NT2/D1 (cell line): ENCODE results near the gene LDLRAD4.

Experiments
- DNase-seq: peaks from one replicate; pipeline ENCODE4 v3.0.0-alpha.2; 2011; ENCODE audit warnings: low read depth, low spot score
- H3K27me3 ChIP-seq: 2 replicates; pipeline ENCODE4 v1.6.0; 2011; ENCODE audit warnings: mild to moderate bottlenecking; ENCODE audit not compliant: insufficient read length, insufficient read depth
- H3K36me3 ChIP-seq: 2 replicates; pipeline ENCODE4 v1.6.1; 2011; ENCODE audit warnings: mild to moderate bottlenecking, low read length, mixed read lengths; ENCODE audit not compliant: insufficient read depth, insufficient read length
- H3K4me1 ChIP-seq: 2 replicates; pipeline ENCODE4 v1.5.1; 2011; ENCODE audit not compliant: insufficient read depth, insufficient read length
- H3K4me3 ChIP-seq: 2 replicates; pipeline ENCODE4 v1.5.1; 2011; ENCODE audit warnings: low read depth; ENCODE audit not compliant: insufficient read length
- H3K9ac ChIP-seq: 2 replicates; pipeline ENCODE4 v1.6.0; 2011; ENCODE audit warnings: low read depth; ENCODE audit not compliant: insufficient read length
- H3K9me3 ChIP-seq: 2 replicates; pipeline ENCODE4 v1.5.1; 2011; ENCODE audit warnings: mild to moderate bottlenecking, low read length; ENCODE audit not compliant: insufficient read depth
- SUZ12 ChIP-seq: IDR thresholded peaks from 2 replicates; pipeline ENCODE4 v1.6.1; 2011; ENCODE audit not compliant: insufficient read length, insufficient read depth; ENCODE audit errors: extremely low read depth
- YY1 ChIP-seq: IDR thresholded peaks from 2 replicates; pipeline ENCODE4 v1.6.1; 2011; ENCODE audit not compliant: insufficient read length, insufficient read depth
- ZNF274 ChIP-seq: IDR thresholded peaks from 2 replicates; pipeline ENCODE4 v1.6.1; 2011; ENCODE audit warnings: mild to moderate bottlenecking, low read depth, low read length

Gene LDLRAD4

DNA sequence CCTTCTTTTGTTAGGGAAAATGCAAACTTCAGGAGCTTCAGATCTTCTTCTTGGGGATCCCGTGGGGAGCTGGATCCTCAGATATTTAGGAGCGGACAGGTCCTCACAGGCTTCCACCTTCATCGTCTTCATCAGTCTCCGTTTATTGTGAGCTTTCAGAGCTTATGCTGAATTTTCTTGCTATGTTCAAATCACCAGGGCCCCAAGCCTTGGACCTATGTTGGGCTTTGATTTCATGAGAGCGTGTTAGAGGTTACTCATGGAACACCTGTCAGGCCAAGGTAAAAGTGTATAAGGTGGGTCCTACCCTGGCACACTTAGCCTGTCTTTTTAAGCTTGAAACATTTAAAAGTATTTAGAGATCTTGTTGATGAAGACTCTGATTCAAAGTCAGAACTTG is 294.9 kb downstream of the LDLRAD4 start:
- TF ChIP-seq ZNF274 (no peak), YY1 (no peak), SUZ12 (no peak)
- Histone ChIP-seq H3K4me1 (peaks cover 3% of the 10 kb centered on the region), H3K9me3 (peaks cover 8% of the 10 kb centered on the region; the same call in 1 of the 2 replicates), H3K4me3 (no peak overlapping the region), H3K27me3 (no peaks in the 10 kb centered on the region), H3K36me3 (no peaks in the 10 kb centered on the region), H3K9ac (no peak overlapping the region)
- DNase-seq, result no peak

DNA sequence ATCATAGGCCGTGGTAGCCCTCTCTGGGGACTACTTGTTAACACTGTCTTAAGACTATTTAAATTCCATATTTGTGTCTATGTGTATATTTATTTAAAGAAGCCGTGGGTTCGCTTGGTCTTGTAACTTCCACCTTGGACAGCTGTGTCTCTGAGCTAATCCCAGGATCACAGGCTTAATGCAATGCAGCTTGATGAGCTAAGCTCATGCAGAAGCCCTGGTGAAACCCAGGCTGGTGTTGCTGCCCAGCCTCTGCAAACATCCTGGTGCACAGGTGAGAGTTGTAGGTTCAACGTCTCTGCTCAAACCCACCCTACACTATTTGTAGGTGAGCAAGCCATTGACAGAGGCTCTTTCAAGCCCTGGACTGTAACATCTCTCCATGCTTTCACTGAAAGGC is 296.0 kb downstream of the LDLRAD4 start:
- TF ChIP-seq SUZ12 (no peak), YY1 (no peak), ZNF274 (no peak)
- no peaks in the 10 kb centered on the region for H3K36me3 ChIP-seq
- no peaks in the 10 kb centered on the region for H3K27me3 ChIP-seq
- DNase-seq, result no peak
- H3K4me1 ChIP-seq, result peaks cover 3% of the 10 kb centered on the region
- no peaks in the 10 kb centered on the region for H3K9me3 ChIP-seq
- no peak overlapping the region for H3K9ac ChIP-seq
- H3K4me3 ChIP-seq, result no peak overlapping the region

DNA sequence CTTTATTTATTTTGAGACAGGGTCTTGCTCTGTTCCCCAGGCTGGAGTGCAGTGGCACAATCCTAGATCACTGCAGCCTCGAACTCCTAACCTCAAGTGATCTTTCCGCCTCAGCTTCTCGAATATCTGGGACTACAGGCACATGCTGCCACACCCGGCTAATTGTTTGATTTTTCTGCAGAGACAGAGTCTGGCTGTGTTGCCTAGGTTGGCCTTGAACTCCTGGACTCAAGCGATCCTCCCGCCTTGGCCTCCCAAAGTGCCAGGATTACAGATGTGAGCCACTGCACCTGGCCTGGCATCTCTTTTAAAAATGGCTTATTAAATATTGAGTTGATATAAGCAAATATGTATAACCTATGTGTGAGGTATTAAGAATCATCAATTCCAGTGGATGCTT is 298.3 kb downstream of the LDLRAD4 start:
- no peaks in the 10 kb centered on the region for H3K36me3 ChIP-seq
- no peak for TF ChIP-seq SUZ12
- TF ChIP-seq YY1, result no peak
- TF ChIP-seq ZNF274, result no peak
- no peaks in the 10 kb centered on the region for H3K9me3 ChIP-seq
- no peaks in the 10 kb centered on the region for H3K27me3 ChIP-seq
- DNase-seq, result no peak
- H3K4me3 ChIP-seq, result no peak overlapping the region
- H3K9ac ChIP-seq, result no peak overlapping the region
- H3K4me1 ChIP-seq, result peaks cover 3% of the 10 kb centered on the region

DNA sequence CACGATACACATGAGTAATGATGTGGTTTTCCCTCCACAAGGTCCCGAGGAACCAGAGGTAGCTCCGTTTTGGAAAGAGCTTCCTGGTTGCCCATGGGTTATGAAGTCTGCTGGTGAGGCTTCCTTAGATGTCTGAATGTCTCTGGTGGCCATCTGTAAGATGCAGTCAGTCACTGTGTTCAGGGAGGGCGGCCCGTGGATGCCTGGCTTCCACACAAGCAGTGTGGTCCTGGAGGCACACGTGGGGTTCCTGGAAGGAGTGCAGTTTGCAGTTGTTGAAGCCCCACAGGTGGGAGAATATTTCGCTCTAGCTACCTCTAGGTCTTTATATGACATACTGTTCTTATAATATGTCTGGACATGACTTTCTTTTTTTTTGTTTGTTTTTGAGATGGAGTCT is 298.8 kb downstream of the LDLRAD4 start:
- no peak for DNase-seq
- no peak overlapping the region for H3K9ac ChIP-seq
- peaks cover 3% of the 10 kb centered on the region for H3K4me1 ChIP-seq

DNA sequence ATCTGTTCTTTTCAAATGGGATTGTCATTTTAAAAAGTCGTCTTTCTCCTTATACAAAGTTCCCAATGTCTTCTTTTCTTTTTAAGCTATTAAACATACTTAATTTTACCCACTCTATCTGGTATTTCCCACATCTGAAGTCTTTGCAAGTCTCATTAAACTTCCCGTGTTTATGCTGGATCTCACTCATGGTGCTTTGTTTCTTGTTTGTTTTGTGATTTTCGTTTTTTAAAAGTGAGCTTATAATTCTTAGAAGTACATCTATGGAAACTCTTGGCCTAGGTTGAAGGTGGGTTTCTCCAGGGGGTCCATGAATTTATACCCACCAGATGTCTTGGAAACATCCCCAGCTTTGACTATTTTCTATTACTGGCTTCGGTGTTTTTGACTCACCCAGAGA is 299.8 kb downstream of the LDLRAD4 start:
- Histone ChIP-seq H3K9ac (no peak overlapping the region), H3K36me3 (no peaks in the 10 kb centered on the region), H3K4me1 (no peaks in the 10 kb centered on the region), H3K27me3 (no peaks in the 10 kb centered on the region), H3K4me3 (no peak overlapping the region), H3K9me3 (no peaks in the 10 kb centered on the region)
- TF ChIP-seq SUZ12 (no peak), ZNF274 (no peak), YY1 (no peak)
- DNase-seq, result no peak

More for the DNA sequence above, 298.8 kb downstream of the LDLRAD4 start:
- no peak overlapping the region for H3K4me3 ChIP-seq
- TF ChIP-seq YY1 (no peak), ZNF274 (no peak), SUZ12 (no peak)
- H3K36me3 ChIP-seq, result no peaks in the 10 kb centered on the region
- H3K27me3 ChIP-seq, result no peaks in the 10 kb centered on the region
- no peaks in the 10 kb centered on the region for H3K9me3 ChIP-seq

DNA sequence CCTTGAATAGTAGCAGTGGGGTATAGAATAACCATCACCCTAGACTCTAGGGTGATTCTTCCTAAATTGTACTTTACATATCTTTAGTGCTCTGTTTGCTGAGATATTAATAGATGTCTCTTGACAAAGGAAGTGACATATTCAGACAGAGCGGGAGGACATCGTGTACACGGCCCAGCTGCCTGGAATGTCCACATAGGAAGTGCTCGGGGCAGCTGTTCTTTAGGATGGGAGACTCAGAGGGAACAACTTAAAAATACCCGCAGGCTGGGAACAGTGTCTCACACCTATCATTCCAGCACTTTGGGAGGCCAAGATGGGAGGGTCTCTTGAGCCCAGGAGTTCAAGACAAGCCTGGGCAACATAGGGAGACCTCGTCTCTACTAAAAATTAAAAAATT is 301.7 kb downstream of the LDLRAD4 start:
- no peak overlapping the region for H3K9ac ChIP-seq
- no peak overlapping the region for H3K4me3 ChIP-seq
- H3K36me3 ChIP-seq, result no peaks in the 10 kb centered on the region
- DNase-seq, result no peak
- no peaks in the 10 kb centered on the region for H3K27me3 ChIP-seq
- no peak for TF ChIP-seq ZNF274
- no peak for TF ChIP-seq SUZ12
- no peaks in the 10 kb centered on the region for H3K4me1 ChIP-seq
- H3K9me3 ChIP-seq, result no peaks in the 10 kb centered on the region

DNA sequence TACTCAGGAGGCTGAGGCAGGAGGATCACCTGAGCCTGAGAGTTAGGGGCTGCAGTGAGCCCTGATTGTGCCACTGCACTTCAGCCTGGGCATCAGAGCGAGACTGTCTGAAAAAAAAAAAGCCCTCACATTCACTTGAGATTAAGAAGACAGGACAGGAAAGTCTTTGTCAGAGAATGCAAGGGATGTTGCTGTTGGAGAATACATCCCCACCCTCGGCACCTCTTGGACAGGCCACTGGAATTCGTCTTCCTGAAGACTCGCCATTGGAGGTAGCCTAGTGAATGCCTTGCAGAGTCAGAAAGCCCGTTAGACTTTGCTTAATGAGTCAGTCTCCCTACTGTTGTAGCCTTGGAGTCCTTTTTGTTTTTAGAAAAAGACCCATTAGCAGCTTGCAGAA is 302.2 kb downstream of the LDLRAD4 start:
- TF ChIP-seq SUZ12, result no peak
- TF ChIP-seq YY1, result no peak
- no peak for TF ChIP-seq ZNF274
- DNase-seq, result no peak
- Histone ChIP-seq H3K27me3 (no peaks in the 10 kb centered on the region), H3K9ac (no peak overlapping the region), H3K4me1 (no peaks in the 10 kb centered on the region), H3K9me3 (no peaks in the 10 kb centered on the region), H3K36me3 (no peaks in the 10 kb centered on the region), H3K4me3 (no peak overlapping the region)

DNA sequence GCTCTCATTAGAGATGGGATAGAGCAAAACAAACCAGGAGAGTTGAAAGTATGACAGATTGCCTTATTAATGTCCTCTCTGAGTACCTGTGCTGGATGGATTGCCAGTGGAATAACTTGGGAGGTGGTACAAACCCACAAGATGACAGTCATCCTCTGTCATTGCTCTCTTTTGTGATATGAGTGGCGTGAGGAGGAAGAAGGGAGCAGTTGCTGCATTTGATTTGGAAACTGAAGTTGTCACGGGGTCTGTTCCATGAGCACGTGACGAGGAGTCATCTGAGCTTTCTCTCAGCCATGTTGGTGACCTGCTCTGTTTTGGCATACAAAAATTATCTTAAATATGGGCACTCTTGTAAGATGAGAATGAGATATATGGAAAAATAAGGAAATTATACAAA is 302.9 kb downstream of the LDLRAD4 start:
- H3K4me3 ChIP-seq, result no peak overlapping the region
- no peaks in the 10 kb centered on the region for H3K9me3 ChIP-seq
- H3K36me3 ChIP-seq, result no peaks in the 10 kb centered on the region
- no peaks in the 10 kb centered on the region for H3K4me1 ChIP-seq
- no peaks in the 10 kb centered on the region for H3K27me3 ChIP-seq
- no peak for DNase-seq
- no peak for TF ChIP-seq YY1
- no peak for TF ChIP-seq ZNF274
- TF ChIP-seq SUZ12, result no peak
- H3K9ac ChIP-seq, result no peak overlapping the region
